ENCODE data around the gene SP140. TPM values are rescaled to one million over a fixed set of nuclear protein-coding genes. Genes with fewer than 3 reads are reported as not detected.

SP140 gene
- total RNA-seq, 1 donor from 2014 or later = not detected

DNA sequence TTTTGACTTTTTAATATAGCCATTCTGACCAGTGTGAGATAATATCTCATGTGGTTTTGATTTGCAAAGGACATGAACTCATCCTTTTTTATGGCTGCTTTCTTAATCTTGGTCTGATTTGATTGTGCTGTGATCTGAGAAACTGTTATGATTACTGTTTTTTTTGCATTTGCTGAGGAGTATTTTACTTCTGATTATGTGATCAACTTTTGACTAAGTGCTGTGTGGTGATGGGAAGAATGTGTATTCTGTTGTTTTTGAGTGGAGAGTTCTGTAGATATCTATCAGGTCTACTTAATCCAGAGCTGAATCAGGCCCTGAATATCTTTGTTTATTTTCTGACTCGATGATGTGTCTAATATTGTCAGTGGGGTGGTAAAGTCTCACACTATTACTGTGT, 118.2 kb downstream of the SP140 start:
- TF ChIP-seq, protein P1, sequence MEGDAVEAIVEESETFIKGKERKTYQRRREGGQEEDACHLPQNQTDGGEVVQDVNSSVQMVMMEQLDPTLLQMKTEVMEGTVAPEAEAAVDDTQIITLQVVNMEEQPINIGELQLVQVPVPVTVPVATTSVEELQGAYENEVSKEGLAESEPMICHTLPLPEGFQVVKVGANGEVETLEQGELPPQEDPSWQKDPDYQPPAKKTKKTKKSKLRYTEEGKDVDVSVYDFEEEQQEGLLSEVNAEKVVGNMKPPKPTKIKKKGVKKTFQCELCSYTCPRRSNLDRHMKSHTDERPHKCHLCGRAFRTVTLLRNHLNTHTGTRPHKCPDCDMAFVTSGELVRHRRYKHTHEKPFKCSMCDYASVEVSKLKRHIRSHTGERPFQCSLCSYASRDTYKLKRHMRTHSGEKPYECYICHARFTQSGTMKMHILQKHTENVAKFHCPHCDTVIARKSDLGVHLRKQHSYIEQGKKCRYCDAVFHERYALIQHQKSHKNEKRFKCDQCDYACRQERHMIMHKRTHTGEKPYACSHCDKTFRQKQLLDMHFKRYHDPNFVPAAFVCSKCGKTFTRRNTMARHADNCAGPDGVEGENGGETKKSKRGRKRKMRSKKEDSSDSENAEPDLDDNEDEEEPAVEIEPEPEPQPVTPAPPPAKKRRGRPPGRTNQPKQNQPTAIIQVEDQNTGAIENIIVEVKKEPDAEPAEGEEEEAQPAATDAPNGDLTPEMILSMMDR (IDR thresholded peaks at IDR 0.05; ENCODE audit: insufficient read depth, low read length, severe bottlenecking) = no peak
- no peak for FAIRE-seq

DNA sequence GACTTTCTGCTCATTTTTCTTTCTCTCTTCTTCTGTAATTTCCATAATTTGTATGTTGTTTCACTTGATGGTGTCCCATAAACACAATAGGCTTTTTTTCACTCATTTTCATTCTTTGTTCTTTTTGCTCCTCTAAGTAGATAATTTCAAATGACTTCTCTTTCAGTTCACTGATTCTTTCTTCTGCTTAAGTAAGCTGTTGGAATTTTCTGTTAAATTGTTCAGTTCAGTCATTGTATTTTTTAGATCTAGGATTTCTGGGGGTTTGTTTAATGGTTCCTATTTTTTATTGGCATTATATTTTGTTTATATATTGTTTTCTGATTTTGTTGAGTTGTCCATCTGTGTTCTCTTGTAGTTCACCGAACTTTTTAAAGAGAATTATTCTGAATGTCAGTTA, 120.9 kb downstream of the SP140 start:
- TF ChIP-seq, protein P1 (IDR thresholded peaks at IDR 0.05; ENCODE audit: insufficient read depth, low read length, severe bottlenecking) = no peak
- peaks cover 1% of the 10 kb centered on the region for H3K36me3 ChIP-seq (ENCODE audit: control insufficient read depth, insufficient read depth, low read length)
- DNase-seq (ENCODE audit: low read depth) (no peak), FAIRE-seq (no peak)
- no peaks in the 10 kb centered on the region for H3K27me3 ChIP-seq (ENCODE audit: control insufficient read depth, insufficient read depth, low read length)
- H3K4me3 ChIP-seq (ENCODE audit: low read depth, low read length) = no peak overlapping the region

More for the DNA sequence above, 118.2 kb downstream of the SP140 start:
- H3K4me3 ChIP-seq (ENCODE audit: low read depth, low read length) = no peak overlapping the region
- DNase-seq (ENCODE audit: low read depth) = peak; percentile 23
- peaks cover 1% of the 10 kb centered on the region for H3K36me3 ChIP-seq (ENCODE audit: control insufficient read depth, insufficient read depth, low read length)
- no peaks in the 10 kb centered on the region for H3K27me3 ChIP-seq (ENCODE audit: control insufficient read depth, insufficient read depth, low read length)

GRCh38 chr2:230346921-230347533, 121.5 kb downstream of the SP140 start:
- peaks cover 1% of the 10 kb centered on the region for H3K36me3 ChIP-seq (ENCODE audit: control insufficient read depth, insufficient read depth, low read length)
- DNase-seq (ENCODE audit: low read depth) (peak; percentile 68), FAIRE-seq (no peak)
- H3K4me3 ChIP-seq (ENCODE audit: low read depth, low read length) = no peak overlapping the region
- TF ChIP-seq, protein P1 (IDR thresholded peaks at IDR 0.05; ENCODE audit: insufficient read depth, low read length, severe bottlenecking) = no peak
- H3K27me3 ChIP-seq (ENCODE audit: control insufficient read depth, insufficient read depth, low read length) = no peaks in the 10 kb centered on the region

DNA sequence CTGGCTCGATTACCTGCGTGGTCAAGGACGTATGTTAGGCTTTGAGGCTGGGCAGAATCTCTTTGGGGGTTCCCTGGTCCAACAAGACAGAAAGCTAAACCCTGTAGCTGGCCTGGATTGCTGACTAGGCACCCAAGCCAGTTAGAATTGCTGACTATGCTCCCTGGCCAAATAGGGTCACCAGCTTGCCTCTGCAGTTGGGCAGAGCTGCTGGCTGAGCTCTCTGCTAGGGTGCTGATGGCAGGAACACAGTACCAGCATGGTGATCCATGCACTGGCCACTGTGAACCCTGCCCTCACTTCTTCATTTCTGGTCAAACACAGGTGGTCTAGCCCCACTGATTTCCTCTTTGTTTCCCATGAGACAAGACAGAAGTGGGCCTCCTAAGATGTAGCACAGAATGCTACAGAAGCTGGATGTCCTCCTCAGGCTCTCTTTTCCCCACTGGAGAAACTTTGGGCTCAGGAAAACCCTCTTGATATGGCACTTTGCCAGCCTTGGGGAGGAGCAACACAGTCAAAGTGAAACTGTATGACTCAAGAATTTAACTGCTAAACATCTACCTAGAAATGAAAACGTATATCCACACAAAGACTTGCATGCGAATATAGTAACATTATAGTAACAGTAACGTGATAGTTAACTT, 122.2 kb downstream of the SP140 start:
- H3K27me3 ChIP-seq (ENCODE audit: control insufficient read depth, insufficient read depth, low read length) = no peaks in the 10 kb centered on the region
- no peak overlapping the region for H3K4me3 ChIP-seq (ENCODE audit: low read depth, low read length)
- TF ChIP-seq, protein P1 (IDR thresholded peaks at IDR 0.05; ENCODE audit: insufficient read depth, low read length, severe bottlenecking) = no peak
- H3K36me3 ChIP-seq (ENCODE audit: control insufficient read depth, insufficient read depth, low read length) = peaks cover 1% of the 10 kb centered on the region
- DNase-seq (ENCODE audit: low read depth) = peak; percentile 33
- no peak for FAIRE-seq

DNA sequence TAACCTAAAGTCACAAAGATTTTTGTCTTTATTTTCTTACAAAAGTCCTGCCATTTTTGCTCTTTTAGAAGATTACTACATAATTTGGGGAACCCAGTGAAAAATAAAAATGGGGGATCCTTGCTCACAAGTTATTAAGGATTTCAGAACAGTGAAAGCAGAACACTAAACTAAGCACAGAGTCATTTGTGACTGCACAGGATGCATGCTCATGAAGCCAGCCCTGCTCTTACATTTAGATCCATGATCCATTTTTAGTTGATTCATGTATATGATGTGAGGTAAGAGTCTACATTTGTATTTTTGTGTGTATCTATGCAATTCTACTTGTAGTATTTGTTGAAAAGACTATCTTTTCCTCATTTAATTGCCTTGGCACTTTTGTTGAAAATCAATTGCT, 123.3 kb downstream of the SP140 start:
- Histone ChIP-seq H3K36me3 (ENCODE audit: control insufficient read depth, insufficient read depth, low read length) (peaks cover 1% of the 10 kb centered on the region), H3K4me3 (ENCODE audit: low read depth, low read length) (no peak overlapping the region), H3K27me3 (ENCODE audit: control insufficient read depth, insufficient read depth, low read length) (no peaks in the 10 kb centered on the region)
- TF ChIP-seq, protein P1 (IDR thresholded peaks at IDR 0.05; ENCODE audit: insufficient read depth, low read length, severe bottlenecking) = no peak
- FAIRE-seq (no peak), DNase-seq (ENCODE audit: low read depth) (no peak)

Data from bronchial epithelial cell (primary cell).